Prostate gland (tissue), 2 donors: Measurements from ENCODE around the gene SPATA6L.

Experiments
- POLR2A ChIP-seq: fragments of 450-650 bp; IDR thresholded peaks from one replicate; pipeline ENCODE4 v1.6.1; 2016; ENCODE audit warnings: antibody characterized with exemption, mild to moderate bottlenecking
- TF ChIP-seq, protein P1 (sequence below), 4 experiments: fragments of 200-600 bp in 2 of 4; fragments of 450-650 bp in 2 of 4; sonication (generic) in 2 of 4; IDR thresholded peaks; 1 replicate in 3 of 4; 2 replicates in 1 of 4; pipeline ENCODE4 v1.5.1; 2016 to 2019; ENCODE audit warnings: antibody characterized with exemption in 4 of 4, mild to moderate bottlenecking in 2 of 4, moderate library complexity in 2 of 4

DNA sequence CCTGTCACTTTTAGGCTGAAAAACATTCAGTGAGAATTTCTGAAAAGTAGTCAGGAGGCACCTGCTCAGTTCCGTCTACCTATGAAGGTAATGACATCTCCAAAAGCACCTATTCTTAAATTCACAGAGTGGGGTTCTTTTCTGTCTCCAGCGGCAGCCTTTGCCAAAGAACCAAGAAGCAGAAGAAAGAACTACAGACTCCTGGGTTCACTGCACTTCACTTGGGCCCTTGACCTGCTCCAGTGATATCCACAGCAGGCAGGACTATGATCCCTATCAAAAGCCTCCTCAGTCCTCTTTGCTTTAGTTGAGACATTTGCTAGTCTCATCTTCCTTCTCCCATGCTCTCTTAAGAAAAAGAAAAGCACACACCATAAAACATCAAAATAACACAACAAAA, 23.9 kb downstream of the SPATA6L start:
- TF ChIP-seq, protein P1, sequence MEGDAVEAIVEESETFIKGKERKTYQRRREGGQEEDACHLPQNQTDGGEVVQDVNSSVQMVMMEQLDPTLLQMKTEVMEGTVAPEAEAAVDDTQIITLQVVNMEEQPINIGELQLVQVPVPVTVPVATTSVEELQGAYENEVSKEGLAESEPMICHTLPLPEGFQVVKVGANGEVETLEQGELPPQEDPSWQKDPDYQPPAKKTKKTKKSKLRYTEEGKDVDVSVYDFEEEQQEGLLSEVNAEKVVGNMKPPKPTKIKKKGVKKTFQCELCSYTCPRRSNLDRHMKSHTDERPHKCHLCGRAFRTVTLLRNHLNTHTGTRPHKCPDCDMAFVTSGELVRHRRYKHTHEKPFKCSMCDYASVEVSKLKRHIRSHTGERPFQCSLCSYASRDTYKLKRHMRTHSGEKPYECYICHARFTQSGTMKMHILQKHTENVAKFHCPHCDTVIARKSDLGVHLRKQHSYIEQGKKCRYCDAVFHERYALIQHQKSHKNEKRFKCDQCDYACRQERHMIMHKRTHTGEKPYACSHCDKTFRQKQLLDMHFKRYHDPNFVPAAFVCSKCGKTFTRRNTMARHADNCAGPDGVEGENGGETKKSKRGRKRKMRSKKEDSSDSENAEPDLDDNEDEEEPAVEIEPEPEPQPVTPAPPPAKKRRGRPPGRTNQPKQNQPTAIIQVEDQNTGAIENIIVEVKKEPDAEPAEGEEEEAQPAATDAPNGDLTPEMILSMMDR (IDR thresholded peaks at IDR 0.05): no peak
- TF ChIP-seq POLR2A: no peak
